Right cardiac atrium (tissue), 5 donors: ENCODE data around the gene DCLK1. TPM values are rescaled to one million over a fixed set of nuclear protein-coding genes. Genes with fewer than 3 reads are reported as not detected.

ENCODE experiments used
- ATAC-seq, 2 donors: fragments of 200-7000 bp; cut with Tn5 transposase; one replicate each; pipeline versions ENCODE4 v1.8.0 to v1.9.1; 2020; ENCODE audit warnings: moderate library complexity in 2 of 2, mild to moderate bottlenecking in 1 of 2
- DNase-seq, 3 donors: peaks; one replicate each; pipeline ENCODE4 v3.0.0-alpha.2; 2020
- H3K27ac ChIP-seq: one replicate; pipeline ENCODE4 v1.5.1; 2013; ENCODE audit warnings: mild to moderate bottlenecking, low read length, control low read depth, moderate library complexity
- H3K27me3 ChIP-seq: one replicate; pipeline ENCODE4 v1.6.1; 2013; ENCODE audit not compliant: control insufficient read depth, insufficient read depth
- H3K4me1 ChIP-seq: one replicate; pipeline ENCODE4 v1.6.1; 2013; ENCODE audit warnings: low read length; ENCODE audit not compliant: control insufficient read depth, insufficient read depth
- H3K4me3 ChIP-seq: one replicate; pipeline ENCODE4 v1.5.1; 2013; ENCODE audit warnings: low read length, control low read depth
- H3K9me3 ChIP-seq: one replicate; pipeline ENCODE4 v1.6.1; 2013; ENCODE audit warnings: low read length; ENCODE audit not compliant: control insufficient read depth
- WGBS: extraction: QIAGEN DNeasy Blood & Tissue Kit; methylation state at CpG from one replicate; pipeline ENCODE4 v1.1.7; 2013; 5-methylcytosine and 5-hydroxymethylcytosine counted together
- intact Hi-C, 4 donors: fragments of 100-400 bp; cut with DNase I; formaldehyde crosslinking; loops; one replicate each; pipeline versions ENCODE4 v1.11.0 to v1.14.0; 2022 to 2023
- polyA plus RNA-seq: library from polyadenylated mRNA; stranded (reverse); fragments of 200-250 nt; gene quantifications from one replicate; pipeline ENCODE4 v1.2.3, GENCODE V29; 2013
- total RNA-seq, 4 donors: library from RNA; stranded (reverse); fragmentation: NEBNext Ultra II Directional; extraction: Animal tissue kit (Norgen Biotek cat#: 25700); gene quantifications; one replicate each; pipeline ENCODE4 v1.2.1, GENCODE V29; 2021
- donor health status: healthy with polysubstance abuse.
- donor health status: DM: no; HTN: yes; CAD: no.
- donor health status: DM: no; HTN: no; CAD: no.
- donor health status: DM: no; HTN: yes; CAD: no; lungs with severe emphysema.
- donor health status: DM: yes; HTN: yes; CAD: no.

DCLK1 gene
- total and polyA plus RNA-seq, 5 donors, result 5.1 to 19.8 (median 16.1) TPM

DNA sequence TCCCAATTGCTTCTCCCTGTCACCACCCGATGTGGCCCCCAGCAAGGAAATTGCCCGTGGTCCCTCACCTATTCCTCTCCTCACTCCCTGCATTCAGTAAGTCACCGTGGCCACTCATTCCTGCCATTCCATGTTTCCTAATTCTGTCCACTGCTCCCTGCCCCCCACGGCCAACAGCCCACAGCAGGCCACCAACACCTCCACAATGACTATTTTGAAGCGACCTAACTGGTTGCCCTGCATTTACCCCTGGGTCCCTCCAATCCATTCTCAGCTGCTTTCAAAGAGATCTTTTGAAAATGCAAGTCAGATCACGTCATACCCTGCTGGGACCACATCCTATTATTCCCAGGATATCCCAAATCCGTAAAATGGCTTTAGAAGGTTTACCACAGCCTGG lies 210.4 kb downstream of the DCLK1 start:
- DNase-seq (no peak), ATAC-seq (no peak)
- intact Hi-C loops, result no loop called here
- Histone ChIP-seq H3K27me3 (no peaks in the 10 kb centered on the region), H3K9me3 (no peaks in the 10 kb centered on the region), H3K27ac (no peak overlapping the region), H3K4me1 (no peaks in the 10 kb centered on the region), H3K4me3 (no peak overlapping the region)
- 81% methylated on average over 7 of the region's 7 CpGs for WGBS

DNA sequence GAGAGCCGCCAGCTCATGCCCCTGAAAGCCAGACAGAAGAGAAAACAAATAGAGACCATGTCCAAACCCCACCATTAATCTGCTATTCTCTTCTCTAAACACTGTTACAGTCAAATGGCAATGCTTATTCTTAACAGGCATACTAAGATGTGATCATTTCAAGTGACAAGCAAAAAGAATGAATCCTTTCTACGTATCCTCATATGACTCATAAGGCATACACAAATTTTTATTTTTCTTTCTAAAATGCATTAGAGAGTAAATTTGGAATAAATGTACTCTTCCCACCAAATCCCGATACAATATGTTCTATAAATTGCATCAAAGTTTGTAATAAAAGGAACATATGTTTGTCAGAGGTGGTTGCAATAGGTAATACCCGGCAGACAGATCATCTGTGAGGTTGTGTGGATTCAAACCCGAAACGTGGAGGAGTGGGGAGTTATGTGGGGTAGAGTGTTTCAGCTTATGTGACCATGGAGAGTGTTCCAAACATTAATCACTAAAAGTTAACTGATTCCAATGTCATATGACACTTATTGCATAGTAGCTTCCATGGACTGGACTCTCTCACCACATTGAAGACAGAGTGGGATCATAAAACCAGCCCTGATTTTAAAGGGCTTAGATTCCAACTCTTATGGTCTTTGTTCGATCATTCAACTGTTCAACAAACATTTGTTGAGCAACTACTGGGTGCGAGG lies 213.1 kb downstream of the DCLK1 start:
- no peaks in the 10 kb centered on the region for H3K9me3 ChIP-seq
- no peak overlapping the region for H3K4me3 ChIP-seq
- no peak overlapping the region for H3K27ac ChIP-seq
- ATAC-seq (no peak), DNase-seq (no peak)
- intact Hi-C loops, result no loop called here
- H3K27me3 ChIP-seq, result no peaks in the 10 kb centered on the region
- H3K4me1 ChIP-seq, result no peaks in the 10 kb centered on the region
- 87% methylated on average over 8 of the region's 8 CpGs for WGBS

DNA sequence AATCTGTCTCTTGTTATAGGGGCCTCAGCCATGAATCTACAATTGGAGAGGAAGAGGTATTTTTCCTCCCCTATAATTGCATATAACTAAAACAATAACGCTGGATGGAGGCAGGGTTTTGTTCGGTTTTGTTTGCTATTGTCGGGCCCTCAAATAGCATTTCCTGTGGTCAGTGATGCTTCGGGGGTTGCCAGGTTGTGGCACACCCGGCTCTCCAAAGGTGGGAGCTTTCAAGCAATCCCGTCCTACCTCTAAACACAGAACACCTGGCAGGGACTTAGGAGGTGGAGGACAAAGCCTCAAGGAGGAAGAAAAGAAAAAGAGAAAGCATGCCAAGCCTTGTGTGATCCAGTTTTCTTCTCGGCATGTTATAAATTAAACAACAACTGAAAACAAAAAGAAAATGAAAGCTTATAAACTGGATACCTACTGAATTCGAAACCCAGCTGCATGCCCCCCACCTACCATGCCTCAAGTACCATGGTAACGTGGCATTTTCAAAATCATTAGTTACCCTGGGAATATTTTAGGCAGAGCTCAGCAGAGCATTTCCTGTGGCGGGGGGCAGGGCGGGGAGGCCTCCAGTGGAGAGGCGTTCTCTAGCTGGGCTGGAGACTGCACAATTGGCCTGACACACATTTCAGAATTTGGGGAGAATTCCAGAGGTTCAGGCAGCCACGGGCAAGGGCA lies 213.8 kb downstream of the DCLK1 start:
- Histone ChIP-seq H3K27ac (no peak overlapping the region), H3K27me3 (no peaks in the 10 kb centered on the region), H3K4me1 (no peaks in the 10 kb centered on the region), H3K9me3 (no peaks in the 10 kb centered on the region), H3K4me3 (no peak overlapping the region)
- 49% methylated on average over 13 of the region's 13 CpGs for WGBS
- no peak for DNase-seq
- intact Hi-C loops, result no loop called here
- no peak for ATAC-seq

DNA sequence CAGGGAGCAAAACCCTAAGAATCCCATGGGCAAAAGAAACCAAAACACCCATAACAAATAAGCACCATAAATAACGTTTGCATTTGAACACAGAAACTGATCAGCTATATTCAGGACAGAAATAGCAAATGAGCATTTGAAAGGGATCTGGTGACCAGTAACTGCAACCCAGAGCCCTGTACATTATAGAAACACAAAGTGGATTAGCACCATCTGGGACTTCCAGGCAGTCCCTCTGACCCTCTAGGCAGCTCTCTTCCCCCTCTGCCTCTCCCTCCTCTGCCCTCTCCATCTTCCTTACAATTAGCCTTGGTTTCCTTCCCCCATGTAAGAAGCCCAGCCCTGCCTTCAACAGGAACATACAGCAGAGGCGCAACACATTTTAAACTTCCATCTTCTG lies 215.0 kb downstream of the DCLK1 start:
- Histone ChIP-seq H3K4me3 (no peak overlapping the region), H3K4me1 (no peaks in the 10 kb centered on the region), H3K9me3 (no peaks in the 10 kb centered on the region), H3K27ac (no peak overlapping the region), H3K27me3 (no peaks in the 10 kb centered on the region)
- WGBS, result 65% methylated on average over 2 of the region's 2 CpGs
- no peak for ATAC-seq
- intact Hi-C loops, result no loop called here
- DNase-seq, result no peak

DNA sequence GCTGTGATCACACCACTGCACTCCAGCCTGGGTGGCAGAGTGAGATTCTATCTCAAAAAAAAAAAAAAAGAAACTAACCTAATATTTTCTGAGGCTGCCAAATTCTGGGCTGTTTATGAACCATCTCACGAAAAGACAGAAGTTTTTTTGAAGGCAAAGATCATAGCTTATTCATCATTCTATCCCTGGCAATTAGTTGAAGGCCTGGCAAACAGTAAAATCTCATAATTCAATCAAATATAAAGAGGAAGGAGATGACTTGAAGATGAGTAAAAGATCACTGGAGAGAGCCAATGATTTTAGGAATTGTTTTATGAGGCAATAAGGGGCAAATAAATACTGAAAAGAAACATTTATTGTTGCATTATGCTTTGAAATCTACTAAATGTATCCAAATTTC lies 216.5 kb downstream of the DCLK1 start:
- Histone ChIP-seq H3K27ac (no peak overlapping the region), H3K9me3 (no peaks in the 10 kb centered on the region), H3K4me1 (no peaks in the 10 kb centered on the region), H3K4me3 (no peak overlapping the region), H3K27me3 (no peaks in the 10 kb centered on the region)
- no peak for ATAC-seq
- intact Hi-C loops, result no loop called here
- no peak for DNase-seq
- WGBS, result 73% methylated on average over 1 of the region's 1 CpG

DNA sequence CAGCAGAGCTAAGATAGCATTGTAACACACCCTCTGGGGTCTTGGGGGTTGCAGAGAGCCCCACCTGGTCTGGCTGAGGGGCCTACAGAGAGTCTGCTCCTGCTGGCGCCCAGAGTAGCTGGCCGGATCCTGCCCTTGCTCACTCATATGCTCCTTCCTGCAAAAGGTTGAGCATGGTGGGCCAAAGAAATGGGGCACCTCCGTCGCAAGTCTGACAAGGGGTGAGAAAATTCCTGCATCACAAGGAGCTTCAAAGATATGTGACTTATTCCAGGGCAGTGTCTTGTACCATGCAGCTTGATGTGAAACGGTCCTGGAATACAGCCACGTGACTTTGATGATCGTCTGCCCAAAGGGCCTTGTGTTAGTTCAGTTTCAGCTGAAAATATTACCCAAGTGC lies 218.3 kb downstream of the DCLK1 start:
- ATAC-seq (no peak), DNase-seq (no peak)
- Histone ChIP-seq H3K27me3 (no peaks in the 10 kb centered on the region), H3K9me3 (no peaks in the 10 kb centered on the region), H3K27ac (no peak overlapping the region), H3K4me3 (no peak overlapping the region), H3K4me1 (no peaks in the 10 kb centered on the region)
- 85% methylated on average over 7 of the region's 7 CpGs for WGBS
- intact Hi-C loops, result no loop called here

DNA sequence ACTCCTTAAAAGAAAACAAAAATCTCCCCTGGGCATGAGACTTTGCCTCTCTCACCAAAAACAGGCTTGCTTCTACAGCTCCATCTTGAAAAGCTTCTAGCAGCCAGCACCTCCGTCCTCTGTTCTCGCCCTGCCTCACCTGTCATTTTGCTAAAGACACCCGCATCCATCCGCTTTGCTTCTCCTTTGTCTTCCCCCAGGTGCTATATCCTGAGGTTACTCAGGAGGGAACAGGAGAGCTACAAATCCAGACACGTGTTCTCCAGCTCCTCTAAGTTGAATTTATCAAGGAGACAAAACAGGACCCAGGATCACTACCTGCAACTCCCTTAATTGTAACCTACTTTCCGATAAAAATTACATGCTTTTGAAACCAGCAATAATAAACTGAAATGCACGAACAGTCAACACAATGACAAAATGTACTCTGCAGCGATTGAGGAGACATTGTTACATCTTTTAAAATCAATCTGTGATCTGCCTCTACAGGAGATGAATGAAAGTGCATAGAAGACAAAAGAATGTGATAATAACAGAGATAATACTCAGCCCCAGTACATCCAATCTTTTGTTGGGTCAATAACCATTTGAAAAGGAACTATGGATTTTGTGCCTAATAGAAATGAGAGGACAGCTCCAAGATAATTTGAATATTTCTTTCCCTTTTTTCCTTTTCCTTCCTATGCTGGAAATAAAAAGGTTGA lies 221.2 kb downstream of the DCLK1 start:
- 87% methylated on average over 8 of the region's 8 CpGs for WGBS
- H3K27me3 ChIP-seq, result no peaks in the 10 kb centered on the region
- DNase-seq (no peak), ATAC-seq (no peak)
- H3K4me1 ChIP-seq, result peaks cover 2% of the 10 kb centered on the region
- intact Hi-C loops, result no loop called here
- no peak overlapping the region for H3K27ac ChIP-seq
- H3K4me3 ChIP-seq, result no peak overlapping the region
- H3K9me3 ChIP-seq, result no peaks in the 10 kb centered on the region

DNA sequence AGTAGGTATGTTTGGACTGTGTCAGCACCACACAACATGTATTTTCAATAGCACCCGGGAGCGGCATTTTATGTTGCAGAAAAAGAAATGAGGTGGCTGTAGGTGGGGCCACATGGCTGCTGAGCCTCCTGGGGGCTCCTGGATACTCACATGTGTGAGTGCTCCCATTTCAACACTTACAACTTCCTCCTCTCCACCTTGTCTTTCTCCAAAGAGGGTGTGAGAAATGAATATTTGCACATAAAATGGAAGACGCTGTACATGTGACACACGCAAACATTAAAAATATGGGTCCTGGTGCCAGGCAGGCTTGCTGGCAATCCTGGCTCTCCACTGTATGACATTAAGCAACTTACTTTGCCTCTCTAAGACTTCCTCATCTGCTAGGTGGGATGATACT lies 222.1 kb downstream of the DCLK1 start:
- H3K9me3 ChIP-seq, result no peaks in the 10 kb centered on the region
- peaks cover 4% of the 10 kb centered on the region for H3K4me1 ChIP-seq
- ATAC-seq, result no peak
- H3K27me3 ChIP-seq, result no peaks in the 10 kb centered on the region
- no peak for DNase-seq
- 87% methylated on average over 4 of the region's 4 CpGs for WGBS
- H3K4me3 ChIP-seq, result no peak overlapping the region
- intact Hi-C loops, result no loop called here
- no peak overlapping the region for H3K27ac ChIP-seq

DNA sequence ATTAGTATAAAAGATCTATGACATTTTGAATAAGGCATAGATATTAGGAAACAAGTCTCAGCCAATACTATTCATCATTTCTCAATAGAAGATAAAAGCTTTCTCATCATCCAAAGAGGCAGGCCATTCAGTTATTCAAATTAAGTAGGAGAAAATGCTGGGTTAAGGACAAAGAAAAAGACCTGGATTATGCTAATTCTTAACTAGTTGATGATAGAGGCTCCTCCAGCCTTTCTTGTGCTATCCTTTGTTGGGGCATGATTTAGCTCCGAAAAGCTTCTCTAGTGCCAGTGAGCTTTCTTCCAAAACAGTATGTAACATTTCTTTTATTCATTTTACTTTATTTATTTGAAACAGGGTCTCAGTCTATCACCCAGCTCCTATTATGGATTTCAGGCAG lies 223.0 kb downstream of the DCLK1 start:
- 96% methylated on average over 1 of the region's 1 CpG for WGBS
- intact Hi-C loops, result no loop called here
- DNase-seq, result no peak
- H3K27ac ChIP-seq, result no peak overlapping the region
- ATAC-seq, result no peak
- H3K27me3 ChIP-seq, result no peaks in the 10 kb centered on the region
- no peak overlapping the region for H3K4me3 ChIP-seq
- H3K4me1 ChIP-seq, result peaks cover 4% of the 10 kb centered on the region
- H3K9me3 ChIP-seq, result no peaks in the 10 kb centered on the region

DNA sequence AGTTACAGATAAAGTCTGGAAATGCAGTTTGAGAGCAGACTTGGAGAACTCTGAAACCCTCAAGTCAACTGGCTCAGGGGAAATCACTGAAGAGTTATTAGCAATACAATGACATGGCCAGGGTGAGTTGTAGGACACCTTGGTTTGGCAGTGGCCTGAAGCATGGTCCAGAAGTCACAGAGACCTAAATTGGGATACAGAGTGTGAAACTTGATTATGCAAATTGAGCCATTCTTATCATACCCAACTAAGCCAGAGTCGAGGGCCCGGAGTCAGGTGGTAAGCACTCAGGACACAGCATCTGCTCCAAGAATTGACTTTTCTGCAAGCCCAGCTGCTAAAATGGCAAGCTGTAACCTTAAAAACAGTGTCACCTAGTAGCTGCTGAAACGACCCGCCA lies 224.5 kb downstream of the DCLK1 start:
- H3K9me3 ChIP-seq, result no peaks in the 10 kb centered on the region
- no peak overlapping the region for H3K4me3 ChIP-seq
- ATAC-seq (peak; percentile 80 to 83), DNase-seq (peak in 1 of 3 donors; percentile 22)
- H3K4me1 ChIP-seq, result peaks cover 4% of the 10 kb centered on the region
- WGBS, result 51% methylated on average over 4 of the region's 4 CpGs
- intact Hi-C loops, result no loop called here
- H3K27ac ChIP-seq, result peak overlapping the region; percentile 45
- H3K27me3 ChIP-seq, result no peaks in the 10 kb centered on the region

DNA sequence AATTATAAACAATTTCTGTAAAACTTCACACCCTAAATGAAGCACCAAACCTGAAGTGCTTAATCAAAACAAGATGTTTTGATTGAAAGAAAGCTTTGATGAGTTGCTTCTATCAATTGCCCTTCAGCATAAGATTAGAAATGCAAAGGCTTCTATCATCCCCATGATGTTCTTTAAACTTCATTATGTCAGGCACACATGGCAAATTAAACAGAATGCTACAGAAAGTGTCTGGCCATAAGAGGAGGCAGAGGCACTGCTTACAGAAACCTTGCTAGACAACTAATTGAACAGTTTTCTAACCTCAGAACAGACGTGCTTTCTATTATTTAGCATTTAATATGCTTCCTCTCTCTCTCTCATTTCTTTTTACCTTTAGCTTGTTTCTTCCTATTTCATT lies 228.1 kb downstream of the DCLK1 start:
- DNase-seq, result no peak
- no peak for ATAC-seq
- H3K27ac ChIP-seq, result no peak overlapping the region
- H3K4me3 ChIP-seq, result no peak overlapping the region
- H3K27me3 ChIP-seq, result no peaks in the 10 kb centered on the region
- intact Hi-C loops, result no loop called here
- H3K4me1 ChIP-seq, result peaks cover 5% of the 10 kb centered on the region
- no peaks in the 10 kb centered on the region for H3K9me3 ChIP-seq
- 78% methylated on average over 1 of the region's 1 CpG for WGBS
